GM20000 (cell line): Measurements from ENCODE around the gene SGSH.

Experiments
- DNase-seq: peaks from one replicate; pipeline ENCODE4 v3.0.0; 2012; ENCODE audit warnings: low spot score
- TF ChIP-seq, protein P1 (sequence below): IDR thresholded peaks from 2 replicates; pipeline ENCODE4 v1.5.1; 2012; ENCODE audit warnings: mild to moderate bottlenecking, control low read depth; ENCODE audit errors: extremely low read depth, missing control alignments

The SGSH gene

GRCh38 chr17:80263253-80264204 is 43.4 kb upstream of the SGSH start:
- TF ChIP-seq, protein P1, sequence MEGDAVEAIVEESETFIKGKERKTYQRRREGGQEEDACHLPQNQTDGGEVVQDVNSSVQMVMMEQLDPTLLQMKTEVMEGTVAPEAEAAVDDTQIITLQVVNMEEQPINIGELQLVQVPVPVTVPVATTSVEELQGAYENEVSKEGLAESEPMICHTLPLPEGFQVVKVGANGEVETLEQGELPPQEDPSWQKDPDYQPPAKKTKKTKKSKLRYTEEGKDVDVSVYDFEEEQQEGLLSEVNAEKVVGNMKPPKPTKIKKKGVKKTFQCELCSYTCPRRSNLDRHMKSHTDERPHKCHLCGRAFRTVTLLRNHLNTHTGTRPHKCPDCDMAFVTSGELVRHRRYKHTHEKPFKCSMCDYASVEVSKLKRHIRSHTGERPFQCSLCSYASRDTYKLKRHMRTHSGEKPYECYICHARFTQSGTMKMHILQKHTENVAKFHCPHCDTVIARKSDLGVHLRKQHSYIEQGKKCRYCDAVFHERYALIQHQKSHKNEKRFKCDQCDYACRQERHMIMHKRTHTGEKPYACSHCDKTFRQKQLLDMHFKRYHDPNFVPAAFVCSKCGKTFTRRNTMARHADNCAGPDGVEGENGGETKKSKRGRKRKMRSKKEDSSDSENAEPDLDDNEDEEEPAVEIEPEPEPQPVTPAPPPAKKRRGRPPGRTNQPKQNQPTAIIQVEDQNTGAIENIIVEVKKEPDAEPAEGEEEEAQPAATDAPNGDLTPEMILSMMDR: peak; percentile 10
- DNase-seq: peak; percentile 91

DNA sequence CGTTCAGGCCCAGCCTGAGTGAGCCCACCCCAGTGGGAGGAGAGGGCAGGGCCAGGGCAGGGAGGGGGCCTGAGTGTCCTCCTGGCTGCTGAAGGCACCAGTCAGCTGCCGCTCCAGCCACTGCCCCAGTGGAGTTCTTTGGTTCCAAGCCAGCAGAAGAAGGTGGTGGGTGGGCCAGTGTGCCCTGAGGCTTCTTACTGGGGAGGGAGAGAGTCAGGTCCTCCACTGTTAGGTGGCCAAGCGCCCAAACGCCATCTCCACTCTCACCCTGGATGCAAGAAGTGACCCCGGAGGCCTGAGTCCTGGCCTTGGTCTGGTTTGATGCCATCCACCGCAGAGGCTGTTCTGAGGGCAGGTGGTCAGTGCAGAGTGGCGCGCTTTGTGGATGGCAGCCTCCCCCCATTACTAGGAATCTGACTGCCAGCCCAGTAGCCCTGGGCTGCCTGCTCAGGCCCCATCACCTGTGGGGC is 42.7 kb upstream of the SGSH start:
- TF ChIP-seq, protein P1: no peak
- DNase-seq: no peak

- TF ChIP-seq, protein P1: no peak
- DNase-seq: no peak
These were observed 42.2 kb upstream of the SGSH start for GRCh38 chr17:80262291-80262690.

- TF ChIP-seq, protein P1: no peak
These were observed 41.8 kb upstream of the SGSH start for GRCh38 chr17:80261895-80262279.

GRCh38 chr17:80261159-80261894 is 41.2 kb upstream of the SGSH start:
- DNase-seq: no peak
- TF ChIP-seq, protein P1: no peak

More at GRCh38 chr17:80261895-80262279, 41.8 kb upstream of the SGSH start:
- no peak for DNase-seq

GRCh38 chr17:80260791-80261158 is 40.6 kb upstream of the SGSH start, which contains the start of gene RNF213:
RNF213 (plus strand) TSS chr17:80260852; CDS start chr17:80263682, 2,830 bp downstream.
- TF ChIP-seq, protein P1: no peak

More at GRCh38 chr17:80260791-80261158, 40.6 kb upstream of the SGSH start, which contains the start of gene RNF213:
- peak; percentile 92 for DNase-seq
